ENCODE data around the gene MYO6.

- TF ChIP-seq CTCF (IDR thresholded peaks at IDR 0.05; ENCODE audit: low read depth, low read length) (no peak), EZH2phosphoT487 (IDR thresholded peaks at IDR 0.05; ENCODE audit: low read depth) (no peak)
Measured at GRCh38 chr6:75711173-75711572, 37.9 kb upstream of the MYO6 start.
